Activated naive CD8-positive, alpha-beta T cell treated with anti-CD3 and anti-CD28 coated beads, Interleukin-2, amount 10 ng/mL, durations not matched to agents 7 days and 5 days (primary cell): ENCODE measurements around the gene PRR19. TPM values are rescaled to one million over a fixed set of nuclear protein-coding genes. Genes with fewer than 3 reads are reported as not detected.

Experiments
- ATAC-seq: fragments of 150-1000 bp; cut with Tn5 transposase; one replicate; pipeline ENCODE4 v1.10.0; 2021; ENCODE audit warnings: low read depth, moderate library complexity
- POLR2A ChIA-PET: fragments of 350-600 bp; sonication (Branson Sonifier 250); formaldehyde crosslinking; loops from one replicate; lab custom pipeline; 2021; ENCODE audit warnings: antibody characterized with exemption; lab: Charles Lee
- DNase-seq: peaks from one replicate; pipeline ENCODE4 v3.0.0; 2021
- H3K27ac Mint-ChIP-seq: one replicate; pipeline ENCODE4 v1.8.0; 2022; ENCODE audit warnings: mild to moderate bottlenecking, mixed read lengths
- H3K27me3 Mint-ChIP-seq: one replicate; pipeline ENCODE4 v1.8.0; 2022; ENCODE audit warnings: mild to moderate bottlenecking, moderate library complexity, mixed read lengths
- H3K36me3 Mint-ChIP-seq: one replicate; pipeline ENCODE4 v1.8.0; 2021; ENCODE audit warnings: mild to moderate bottlenecking, mixed read lengths
- H3K4me1 Mint-ChIP-seq: one replicate; pipeline ENCODE4 v1.8.0; 2021; ENCODE audit warnings: mixed read lengths
- H3K4me3 Mint-ChIP-seq: one replicate; pipeline ENCODE4 v1.8.0; 2022; ENCODE audit warnings: mild to moderate bottlenecking, moderate library complexity, mixed read lengths
- H3K9me3 Mint-ChIP-seq: one replicate; pipeline ENCODE4 v1.8.0; 2021; ENCODE audit warnings: mixed read lengths
- total RNA-seq, 2 experiments: library from RNA; stranded (reverse); gene quantifications; one replicate each; pipeline ENCODE4 v1.2.3, GENCODE V29; 2021

Gene PRR19
- total RNA-seq, 2 experiments from 2014 or later = 0.57 TPM; not detected in 1

DNA sequence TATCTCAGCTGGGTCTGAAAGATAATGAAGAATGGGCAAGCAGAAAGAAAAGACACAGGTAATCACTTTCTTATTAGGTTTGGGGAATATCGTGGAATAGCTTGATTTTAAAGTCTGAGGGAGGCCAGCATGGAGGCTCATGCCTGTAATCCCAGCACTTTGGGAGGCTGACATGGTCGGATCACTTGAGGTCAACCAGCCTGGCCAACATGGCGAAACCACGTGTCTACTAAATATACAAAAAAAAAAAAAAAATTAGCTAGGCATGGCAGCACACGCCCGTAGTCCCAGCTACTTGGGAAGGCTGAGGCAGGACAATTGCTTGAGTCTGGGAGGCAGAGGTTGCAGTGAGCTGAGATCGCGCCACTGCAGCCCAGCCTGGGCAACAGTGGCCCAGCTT lies 1.9 kb downstream of the PRR19 start:
- peaks cover 4% of the 10 kb centered on the region for H3K36me3 Mint-ChIP-seq
- DNase-seq (no peak), ATAC-seq (no peak)
- no peaks in the 10 kb centered on the region for H3K9me3 Mint-ChIP-seq
- H3K27me3 Mint-ChIP-seq = no peaks in the 10 kb centered on the region
- no peak overlapping the region for H3K27ac Mint-ChIP-seq
- POLR2A ChIA-PET = no interaction called here
- no peak overlapping the region for H3K4me3 Mint-ChIP-seq
- peaks cover 21% of the 10 kb centered on the region for H3K4me1 Mint-ChIP-seq

DNA sequence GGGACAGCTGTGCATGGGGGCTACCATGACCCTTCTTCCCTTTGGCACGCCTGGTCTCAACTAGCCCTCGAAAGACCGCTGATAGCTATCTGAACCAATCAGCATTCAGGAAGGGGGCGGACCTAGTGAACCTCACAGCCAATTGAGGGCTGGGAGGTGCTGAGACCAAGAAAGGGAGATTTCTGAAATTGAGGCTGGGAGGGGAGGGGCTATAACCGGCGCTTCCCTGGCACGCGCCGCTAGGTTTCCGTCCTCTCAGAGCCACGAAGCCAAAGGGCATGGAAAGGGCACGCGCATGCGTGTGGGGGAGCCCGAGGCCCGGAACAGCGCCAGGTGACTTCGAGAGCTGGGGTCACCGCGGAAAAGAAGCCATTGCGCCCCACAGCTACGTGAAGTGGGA lies 4.7 kb downstream of the PRR19 start:
- Mint-ChIP-seq H3K4me3 (no peak overlapping the region), H3K9me3 (no peaks in the 10 kb centered on the region), H3K27me3 (peaks cover 9% of the 10 kb centered on the region), H3K27ac (no peak overlapping the region), H3K36me3 (no peaks in the 10 kb centered on the region), H3K4me1 (peaks cover 14% of the 10 kb centered on the region)
- ATAC-seq = no peak
- DNase-seq = no peak
- POLR2A ChIA-PET = no interaction called here

DNA sequence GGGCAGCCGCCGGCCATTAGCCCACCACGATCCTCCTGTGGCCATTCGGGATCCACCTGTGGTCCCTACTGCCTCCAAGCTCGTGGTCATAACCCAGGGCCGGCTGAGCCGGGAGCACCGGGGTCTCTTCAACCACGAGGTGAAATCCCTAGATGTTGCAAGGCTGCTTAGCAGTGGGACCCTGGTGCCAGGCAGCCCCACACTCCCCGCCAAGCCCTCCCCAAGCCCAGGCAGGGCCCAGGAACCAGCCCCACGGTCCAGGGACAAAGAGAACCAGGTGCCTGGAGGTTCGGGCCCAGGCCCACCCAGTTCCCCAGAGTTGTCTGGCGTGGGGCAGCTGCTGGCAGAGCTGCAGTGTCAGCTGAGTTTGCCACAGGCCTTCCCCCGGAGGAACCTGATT lies 7.8 kb downstream of the PRR19 start:
- no peak for ATAC-seq
- Mint-ChIP-seq H3K27ac (no peak overlapping the region), H3K36me3 (no peaks in the 10 kb centered on the region)

DNA sequence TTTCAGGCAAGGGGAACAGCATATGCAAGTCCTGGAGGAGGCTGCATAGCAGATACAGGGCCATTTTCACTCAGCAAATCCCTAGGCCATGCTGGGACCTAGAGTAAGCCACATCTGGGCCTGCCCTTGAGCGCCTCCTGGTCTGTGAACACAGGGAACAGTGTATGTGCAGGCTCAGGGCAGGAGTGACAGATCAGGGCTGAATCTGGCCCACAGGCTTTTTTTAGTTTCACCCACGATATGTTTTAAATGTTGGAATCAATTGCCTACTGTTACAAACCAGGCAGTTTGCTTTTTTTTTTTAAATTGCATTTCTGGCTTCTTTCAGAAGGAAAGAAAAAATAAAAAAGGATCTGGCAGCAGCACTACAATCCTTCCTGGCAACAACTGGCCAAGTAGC lies 9.7 kb downstream of the PRR19 start:
- H3K27ac Mint-ChIP-seq = no peak overlapping the region
- peaks cover 14% of the 10 kb centered on the region for H3K4me1 Mint-ChIP-seq
- H3K9me3 Mint-ChIP-seq = no peaks in the 10 kb centered on the region
- H3K36me3 Mint-ChIP-seq = no peaks in the 10 kb centered on the region
- peaks cover 43% of the 10 kb centered on the region for H3K27me3 Mint-ChIP-seq
- DNase-seq = no peak
- no peak for ATAC-seq
- POLR2A ChIA-PET = no interaction called here
- no peak overlapping the region for H3K4me3 Mint-ChIP-seq

More for the DNA sequence above, 7.8 kb downstream of the PRR19 start:
- POLR2A ChIA-PET = no interaction called here
- Mint-ChIP-seq H3K4me3 (no peak overlapping the region), H3K27me3 (peaks cover 33% of the 10 kb centered on the region), H3K4me1 (peaks cover 12% of the 10 kb centered on the region), H3K9me3 (no peaks in the 10 kb centered on the region)
- DNase-seq = no peak

DNA sequence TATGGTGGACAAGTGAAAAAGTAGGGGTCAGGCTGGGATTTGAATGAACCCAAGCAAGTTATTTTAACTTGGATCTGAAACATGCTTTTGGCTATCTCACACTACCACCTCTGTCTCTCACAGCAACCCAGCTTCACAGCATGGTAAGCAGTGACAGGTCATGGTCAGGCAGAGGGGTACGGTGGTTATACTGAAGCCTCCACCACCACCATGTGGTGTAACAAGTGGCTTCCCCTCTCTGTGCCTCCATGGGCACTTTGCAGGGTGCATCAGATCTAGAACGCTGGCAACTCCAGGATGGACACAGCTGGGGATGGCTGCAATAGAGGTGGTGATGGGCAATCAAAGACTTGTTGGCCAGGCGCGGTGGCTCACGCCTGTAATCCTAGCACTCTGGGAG lies 10.4 kb downstream of the PRR19 start:
- no peak for DNase-seq
- H3K4me3 Mint-ChIP-seq = peak overlapping the region; percentile 78
- H3K4me1 Mint-ChIP-seq = peaks cover 20% of the 10 kb centered on the region
- no peaks in the 10 kb centered on the region for H3K9me3 Mint-ChIP-seq
- H3K27ac Mint-ChIP-seq = no peak overlapping the region
- no peaks in the 10 kb centered on the region for H3K36me3 Mint-ChIP-seq
- peaks cover 43% of the 10 kb centered on the region for H3K27me3 Mint-ChIP-seq
- POLR2A ChIA-PET = no interaction called here
- no peak for ATAC-seq

DNA sequence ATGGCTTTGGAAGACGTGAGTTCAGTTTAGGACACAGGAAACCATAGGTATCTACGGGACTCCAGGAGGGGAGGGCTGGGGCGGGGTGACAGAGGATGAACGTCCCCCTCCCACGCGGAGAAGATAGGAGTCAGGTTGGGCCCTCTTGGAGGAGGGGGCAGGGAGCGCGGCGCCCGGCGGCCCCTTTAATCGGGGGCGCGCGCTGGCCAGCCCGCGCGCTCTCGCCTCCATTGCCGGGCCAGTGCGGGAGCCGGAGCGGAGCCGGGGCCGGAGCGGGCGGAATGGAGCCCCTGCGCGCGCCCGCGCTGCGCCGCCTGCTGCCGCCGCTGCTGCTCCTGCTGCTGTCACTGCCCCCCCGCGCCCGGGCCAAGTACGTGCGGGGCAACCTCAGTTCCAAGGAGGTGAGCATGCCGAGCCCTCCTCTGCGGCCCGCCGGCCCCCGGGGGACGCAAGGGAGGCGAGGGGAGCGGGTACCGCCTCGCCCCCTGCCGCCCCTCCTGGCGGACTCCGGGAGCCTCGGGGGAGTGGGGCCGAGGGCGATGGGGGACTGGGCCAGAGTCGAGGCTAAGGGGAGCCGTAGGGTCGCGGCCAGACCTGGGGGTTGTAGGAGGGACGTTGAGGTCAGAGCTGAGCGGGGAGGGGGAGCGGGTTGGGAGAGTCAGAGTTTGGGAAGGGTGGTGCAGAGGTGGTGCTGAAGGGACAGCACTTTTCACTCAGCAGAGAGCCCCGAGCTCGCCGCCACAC lies 11.3 kb downstream of the PRR19 start, which contains the start of gene TMEM145:
TSS of gene TMEM145 (plus strand) at position 214 of the 744 bp plus-strand sequence. CDS start at position 282, 68 bp downstream.
- POLR2A ChIA-PET = interaction anchor here (1.1 kb wide), 1 partner anchor 11 kb away, joined by 3 read pairs; the partner anchor contains the start of gene PAFAH1B3
- Mint-ChIP-seq H3K27ac (peak within 1 kb of the TSS; percentile 42), H3K27me3 (peaks cover 43% of the 10 kb centered on the region), H3K4me3 (peak within 1 kb of the TSS; percentile 78), H3K4me1 (peaks cover 21% of the 10 kb centered on the region), H3K36me3 (no peaks in the 10 kb centered on the region), H3K9me3 (no peaks in the 10 kb centered on the region)
- DNase-seq (peak; percentile 61), ATAC-seq (peak; percentile 76)

DNA sequence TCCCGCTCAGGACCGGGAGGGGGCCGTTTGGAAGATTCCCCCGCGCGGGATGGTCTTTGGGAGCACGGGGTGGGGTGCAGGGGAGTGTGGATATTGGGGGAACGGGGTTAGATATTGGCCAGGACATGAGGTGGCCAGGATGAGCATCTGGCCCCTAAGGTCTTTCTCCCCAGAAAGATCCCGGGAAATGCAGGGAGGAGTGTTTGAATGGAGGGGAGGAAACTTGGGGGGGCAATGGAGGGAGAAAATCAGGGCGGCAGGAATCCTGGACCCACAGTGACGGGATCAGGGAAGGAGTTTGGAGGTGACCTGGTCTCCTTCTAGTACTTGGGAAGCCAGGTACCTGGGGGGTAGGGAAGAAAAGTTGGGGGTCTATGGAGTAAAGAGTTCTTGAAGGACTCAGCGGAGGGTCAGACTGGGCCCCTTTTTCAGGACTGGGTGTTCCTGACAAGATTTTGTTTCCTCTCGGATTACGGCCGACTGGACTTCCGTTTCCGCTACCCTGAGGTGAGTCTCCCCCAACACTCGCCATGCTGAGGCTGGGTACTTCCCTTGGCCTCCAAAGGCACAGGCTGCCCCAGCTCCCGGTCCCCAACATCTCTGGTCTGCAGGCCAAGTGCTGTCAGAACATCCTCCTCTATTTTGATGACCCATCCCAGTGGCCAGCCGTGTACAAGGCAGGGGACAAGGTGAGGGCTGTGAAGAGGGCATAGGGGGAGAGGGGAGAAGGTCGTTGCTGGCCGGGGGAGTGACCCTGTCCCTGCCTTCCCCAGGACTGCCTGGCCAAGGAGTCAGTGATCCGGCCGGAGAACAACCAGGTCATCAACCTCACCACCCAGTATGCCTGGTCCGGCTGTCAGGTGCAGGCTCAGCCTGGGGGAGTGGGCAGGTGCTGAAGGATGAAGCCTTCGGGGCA lies 12.2 kb downstream of the PRR19 start:
- no peak overlapping the region for H3K27ac Mint-ChIP-seq
- H3K36me3 Mint-ChIP-seq = no peaks in the 10 kb centered on the region
- peaks cover 21% of the 10 kb centered on the region for H3K4me1 Mint-ChIP-seq
- DNase-seq = no peak
- POLR2A ChIA-PET = interaction anchor here (0.6 to 1.1 kb wide), 2 partner anchors 9 to 12 kb away, joined by 3 read pairs; partner anchors contain the start of gene PAFAH1B3
- H3K9me3 Mint-ChIP-seq = no peaks in the 10 kb centered on the region
- peak overlapping the region; percentile 59 for H3K4me3 Mint-ChIP-seq
- peaks cover 43% of the 10 kb centered on the region for H3K27me3 Mint-ChIP-seq
- no peak for ATAC-seq

DNA sequence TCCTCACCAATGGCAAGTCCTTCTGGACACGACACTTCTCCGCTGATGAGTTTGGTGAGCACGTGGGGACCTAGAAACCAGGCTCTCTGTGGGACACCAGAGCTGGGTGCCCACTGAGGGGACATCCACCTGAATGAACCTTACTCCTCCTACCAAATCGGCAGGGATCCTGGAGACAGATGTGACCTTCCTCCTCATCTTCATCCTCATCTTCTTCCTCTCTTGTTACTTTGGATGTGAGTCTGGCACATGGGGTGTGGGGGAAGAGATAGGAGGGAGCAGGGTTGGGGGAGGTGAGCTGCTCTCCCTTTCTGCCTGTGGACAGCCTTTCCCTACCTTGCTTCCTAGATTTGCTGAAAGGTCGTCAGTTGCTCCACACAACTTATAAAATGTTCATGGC lies 13.1 kb downstream of the PRR19 start:
- ATAC-seq (no peak), DNase-seq (no peak)
- Mint-ChIP-seq H3K9me3 (no peaks in the 10 kb centered on the region), H3K4me3 (no peak overlapping the region), H3K4me1 (peaks cover 21% of the 10 kb centered on the region), H3K36me3 (no peaks in the 10 kb centered on the region), H3K27me3 (peaks cover 44% of the 10 kb centered on the region), H3K27ac (no peak overlapping the region)
- POLR2A ChIA-PET = no interaction called here

DNA sequence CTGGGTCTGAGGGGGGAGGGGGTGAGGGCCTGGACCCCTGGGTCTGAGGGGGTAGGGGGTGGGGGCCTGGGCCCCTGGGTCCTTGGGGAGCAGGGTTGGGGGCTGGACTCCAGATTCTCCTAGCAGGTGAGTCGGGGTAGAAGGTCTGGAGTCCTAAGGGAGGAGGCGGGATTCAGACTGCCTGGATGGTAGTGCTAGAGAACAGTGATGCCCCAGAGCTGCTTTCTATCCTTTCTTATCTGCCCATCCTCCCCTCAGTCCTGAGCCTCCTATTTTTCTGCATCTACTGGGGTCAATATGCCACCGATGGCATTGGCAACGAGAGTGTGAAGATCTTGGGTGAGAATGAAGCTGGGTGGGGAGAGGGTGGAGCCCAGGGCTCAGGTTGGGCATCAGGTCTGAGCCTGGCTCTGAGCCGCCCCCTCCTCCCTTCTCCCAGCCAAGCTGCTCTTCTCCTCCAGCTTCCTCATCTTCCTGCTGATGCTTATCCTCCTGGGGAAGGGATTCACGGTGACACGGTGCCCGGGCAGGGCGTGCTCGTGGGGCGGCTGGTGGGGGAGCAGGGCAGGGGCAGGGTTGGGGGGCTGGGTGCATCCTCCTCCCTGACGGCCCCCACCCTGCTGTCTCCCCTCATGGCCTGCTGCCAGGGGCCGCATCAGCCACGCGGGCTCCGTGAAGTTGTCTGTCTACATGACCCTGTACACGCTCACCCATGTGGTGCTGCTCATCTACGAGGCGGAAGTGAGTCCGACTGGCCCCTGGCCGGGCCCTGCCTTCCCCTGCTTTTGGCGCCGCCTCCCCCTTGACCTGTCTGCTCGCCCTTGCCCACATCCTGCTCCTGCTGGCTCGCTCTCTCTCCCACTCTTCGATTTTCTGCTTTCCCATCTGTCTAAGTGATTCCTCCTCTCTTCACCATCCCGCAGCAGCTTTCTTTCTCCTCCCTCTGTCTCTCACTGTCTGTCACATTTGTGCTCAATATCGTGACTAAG lies 14.6 kb downstream of the PRR19 start:
- H3K36me3 Mint-ChIP-seq = no peaks in the 10 kb centered on the region
- peak overlapping the region; percentile 63 for H3K4me3 Mint-ChIP-seq
- H3K9me3 Mint-ChIP-seq = no peaks in the 10 kb centered on the region
- no peak for DNase-seq
- H3K27ac Mint-ChIP-seq = peak overlapping the region; percentile 77
- POLR2A ChIA-PET = interaction anchor here (0.6 kb wide), 1 partner anchor 9 kb away, joined by 3 read pairs; no protein-coding TSS in a partner anchor
- peak; percentile 29 for ATAC-seq
- H3K27me3 Mint-ChIP-seq = peaks cover 43% of the 10 kb centered on the region
- peaks cover 21% of the 10 kb centered on the region for H3K4me1 Mint-ChIP-seq

DNA sequence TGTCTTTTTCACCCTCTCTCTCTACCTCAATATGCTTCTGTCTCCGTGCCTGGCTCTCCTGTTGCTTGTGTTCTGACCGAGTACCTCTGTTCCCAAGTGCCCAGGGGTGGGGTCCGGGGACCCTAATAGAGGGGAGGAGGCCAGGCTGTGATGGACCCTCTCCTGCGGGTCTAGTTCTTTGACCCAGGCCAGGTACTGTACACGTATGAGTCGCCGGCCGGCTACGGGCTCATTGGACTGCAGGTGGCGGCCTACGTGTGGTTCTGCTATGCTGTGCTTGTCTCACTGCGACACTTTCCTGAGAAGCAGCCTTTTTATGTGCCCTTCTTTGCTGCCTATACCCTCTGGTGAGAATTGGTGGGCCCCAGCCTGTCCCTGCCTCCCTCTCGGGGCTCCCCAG lies 15.6 kb downstream of the PRR19 start:
- DNase-seq (no peak), ATAC-seq (no peak)
- H3K9me3 Mint-ChIP-seq = no peaks in the 10 kb centered on the region
- peaks cover 21% of the 10 kb centered on the region for H3K4me1 Mint-ChIP-seq
- no peaks in the 10 kb centered on the region for H3K36me3 Mint-ChIP-seq
- H3K27ac Mint-ChIP-seq = no peak overlapping the region
- H3K27me3 Mint-ChIP-seq = peaks cover 40% of the 10 kb centered on the region
- no peak overlapping the region for H3K4me3 Mint-ChIP-seq
- POLR2A ChIA-PET = interaction anchor here (0.6 kb wide), 1 partner anchor 10 kb away, joined by 3 read pairs; no protein-coding TSS in a partner anchor

DNA sequence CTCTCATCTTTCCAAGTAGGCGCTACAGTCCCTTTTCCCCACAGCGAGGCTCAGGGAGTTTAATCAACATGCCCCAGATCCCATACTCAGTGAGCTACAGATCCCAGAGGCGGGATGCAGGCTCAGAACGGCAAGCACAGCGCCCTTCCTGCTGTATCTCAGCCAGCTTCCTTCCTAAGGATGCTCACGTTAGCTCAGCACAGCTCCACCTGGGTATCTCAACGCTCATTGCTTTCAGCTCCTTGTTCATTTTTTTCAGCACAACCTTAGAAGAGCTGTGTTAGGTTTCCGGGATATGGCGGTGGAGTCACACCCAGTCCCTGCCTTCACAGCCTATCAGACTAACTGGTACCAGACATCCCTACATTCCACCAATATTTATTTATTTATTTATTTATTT lies 20.4 kb downstream of the PRR19 start:
- H3K4me3 Mint-ChIP-seq = no peak overlapping the region
- no peaks in the 10 kb centered on the region for H3K9me3 Mint-ChIP-seq
- H3K36me3 Mint-ChIP-seq = peaks cover 4% of the 10 kb centered on the region
- POLR2A ChIA-PET = no interaction called here
- H3K27ac Mint-ChIP-seq = no peak overlapping the region
- H3K4me1 Mint-ChIP-seq = peaks cover 17% of the 10 kb centered on the region
- no peak for DNase-seq
- no peak for ATAC-seq
- peaks cover 32% of the 10 kb centered on the region for H3K27me3 Mint-ChIP-seq

DNA sequence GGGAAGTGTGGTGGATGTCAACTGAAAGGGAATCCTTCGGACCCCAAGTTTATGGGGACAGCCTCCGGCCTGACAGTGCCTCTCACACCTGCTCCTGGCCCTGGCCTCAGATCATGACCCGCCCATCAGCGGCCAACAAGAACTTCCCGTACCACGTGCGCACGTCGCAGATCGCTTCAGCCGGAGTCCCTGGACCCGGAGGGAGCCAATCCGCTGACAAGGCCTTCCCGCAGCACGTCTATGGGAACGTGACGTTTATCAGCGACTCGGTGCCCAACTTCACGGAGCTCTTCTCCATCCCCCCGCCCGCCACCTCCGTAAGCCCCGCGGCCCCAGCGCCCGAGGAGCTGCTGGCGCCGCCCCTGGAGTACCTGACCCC lies 21.5 kb downstream of the PRR19 start:
- no peak overlapping the region for H3K4me3 Mint-ChIP-seq
- no peaks in the 10 kb centered on the region for H3K9me3 Mint-ChIP-seq
- peaks cover 32% of the 10 kb centered on the region for H3K27me3 Mint-ChIP-seq
- peaks cover 17% of the 10 kb centered on the region for H3K4me1 Mint-ChIP-seq
- ATAC-seq (no peak), DNase-seq (no peak)
- POLR2A ChIA-PET = interaction anchor here (0.6 kb wide), 1 partner anchor 15 kb away, joined by 3 read pairs; no protein-coding TSS in a partner anchor
- no peak overlapping the region for H3K27ac Mint-ChIP-seq
- peaks cover 4% of the 10 kb centered on the region for H3K36me3 Mint-ChIP-seq
